Karpas-422 (cell line): ENCODE data around the gene ATAD3A. TPM values are rescaled to one million over a fixed set of nuclear protein-coding genes. Genes with fewer than 3 reads are reported as not detected.
"Not testable (repeated sequence)": the region's sequence is repeated elsewhere in the genome, so short reads cannot be mapped to it uniquely, and the experiment has no call there.

Source experiments
- DNase-seq: peaks from one replicate; pipeline ENCODE4 v3.0.0-alpha.2; 2015
- H2AFZ ChIP-seq: fragments of 200-600 bp; sonication (generic); 2 replicates; pipeline ENCODE4 v1.6.1; 2014; ENCODE audit warnings: antibody characterized with exemption, low read length, mixed read lengths
- H3K27ac ChIP-seq: fragments of 200-600 bp; sonication (generic); 2 replicates; pipeline ENCODE4 v1.5.1; 2014; ENCODE audit warnings: mild to moderate bottlenecking, low read length, moderate library complexity
- H3K27me3 ChIP-seq: fragments of 200-600 bp; sonication (generic); 2 replicates; pipeline ENCODE4 v1.6.1; 2014; ENCODE audit warnings: low read length, mixed read lengths
- H3K36me3 ChIP-seq: fragments of 200-600 bp; sonication (generic); 2 replicates; pipeline ENCODE4 v1.6.1; 2014; ENCODE audit warnings: low read length, mixed read lengths; ENCODE audit not compliant: insufficient read depth
- H3K4me1 ChIP-seq: fragments of 200-600 bp; sonication (generic); 2 replicates; pipeline ENCODE4 v1.6.1; 2014; ENCODE audit warnings: mild to moderate bottlenecking, low read length, mixed read lengths
- H3K4me2 ChIP-seq: fragments of 200-600 bp; sonication (generic); 2 replicates; pipeline ENCODE4 v1.6.1; 2014; ENCODE audit warnings: low read length, low read depth, mild to moderate bottlenecking; ENCODE audit not compliant: poor library complexity, severe bottlenecking
- H3K4me3 ChIP-seq: fragments of 200-600 bp; sonication (generic); 2 replicates; pipeline ENCODE4 v1.5.1; 2014; ENCODE audit warnings: mild to moderate bottlenecking, antibody characterized with exemption, low read length, mixed read lengths
- H3K79me2 ChIP-seq: fragments of 200-600 bp; sonication (generic); 2 replicates; pipeline ENCODE4 v1.6.1; 2014; ENCODE audit warnings: mild to moderate bottlenecking, low read length, mixed read lengths
- H3K9ac ChIP-seq: fragments of 200-600 bp; sonication (generic); 2 replicates; pipeline ENCODE4 v1.6.0; 2014; ENCODE audit warnings: low read length
- H3K9me2 ChIP-seq: fragments of 200-600 bp; sonication (generic), shearing (Covaris generic); replicated peaks from 2 replicates; pipeline ENCODE4 v1.6.0; 2014; ENCODE audit warnings: mild to moderate bottlenecking, low read length, moderate library complexity; ENCODE audit not compliant: insufficient read depth
- H3K9me3 ChIP-seq: fragments of 300-700, 200-600 bp; sonication (generic); 2 replicates; pipeline ENCODE4 v1.6.1; 2014; ENCODE audit warnings: low read length, mixed read lengths
- H4K20me1 ChIP-seq: fragments of 200-600 bp; sonication (generic); 2 replicates; pipeline ENCODE4 v1.6.1; 2014; ENCODE audit warnings: mild to moderate bottlenecking, antibody characterized with exemption, low read length, low read depth; ENCODE audit not compliant: insufficient read depth
- total RNA-seq: library from RNA; depleted of rRNA; stranded (reverse); fragments of >200 nt; shearing (Covaris generic); gene quantifications from 2 replicates; pipeline ENCODE4 v1.2.3, GENCODE V29; 2014; ENCODE audit warnings: low replicate concordance; rRNA removed

The ATAD3A gene
- 12.5 and 52.1 TPM in 2 replicates for total RNA-seq

DNA sequence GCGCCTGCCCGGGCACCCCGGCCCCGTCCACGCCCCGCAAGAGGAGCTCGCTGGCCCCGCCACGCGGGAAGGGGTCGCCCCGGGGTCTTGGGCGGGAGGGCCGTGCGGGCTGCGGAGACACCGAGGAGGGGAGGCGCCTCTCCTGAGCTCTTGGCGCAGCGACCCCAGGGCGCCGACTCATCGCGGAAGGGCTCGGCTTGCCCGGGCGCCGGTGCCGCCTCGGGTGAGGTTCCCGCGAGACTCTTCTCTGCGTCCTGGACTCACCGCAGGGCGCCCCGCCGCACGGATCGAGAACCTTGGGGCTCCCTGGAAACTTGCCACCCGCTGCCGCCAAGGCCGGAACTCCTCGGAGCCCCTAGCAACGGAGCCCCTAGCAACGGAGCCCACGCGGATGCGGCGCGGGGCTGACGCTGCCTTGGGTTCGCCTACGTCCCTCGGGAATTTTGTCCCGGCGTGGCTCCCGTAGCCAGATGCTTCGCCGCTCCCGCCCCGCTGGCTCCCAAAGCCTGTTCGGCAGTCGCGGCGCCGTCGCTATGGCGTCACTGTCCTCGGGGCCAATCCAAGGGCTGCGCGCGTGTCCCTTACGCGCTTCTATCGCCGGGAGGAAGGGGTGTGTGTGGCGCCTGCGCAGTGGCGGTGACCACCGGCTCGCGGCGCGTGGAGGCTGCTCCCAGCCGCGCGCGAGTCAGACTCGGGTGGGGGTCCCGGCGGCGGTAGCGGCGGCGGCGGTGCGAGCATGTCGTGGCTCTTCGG, at the start of gene ATAD3A:
TSS of gene ATAD3A (plus strand) at position 630 of the 753 bp plus-strand sequence. CDS start at position 737, 107 bp downstream.
- peaks cover 25% of the 10 kb centered on the region for H3K79me2 ChIP-seq
- H3K4me2 ChIP-seq: peak within 1 kb of the TSS; percentile 98
- no peaks in the 10 kb centered on the region for H3K9me2 ChIP-seq
- peak within 1 kb of the TSS; percentile 93 for H3K9ac ChIP-seq
- H3K36me3 ChIP-seq: peaks cover 7% of the 10 kb centered on the region
- peak within 1 kb of the TSS; percentile 80 for H3K27ac ChIP-seq
- H2AFZ ChIP-seq: peak within 1 kb of the TSS; percentile 38; the same call in 1 of the 2 replicates
- 0 out of 2 replicates have a peak, but pooled peaks cover 3% of the 10 kb centered on the region for H4K20me1 ChIP-seq
- no peaks in the 10 kb centered on the region for H3K27me3 ChIP-seq
- H3K4me1 ChIP-seq: peaks cover 14% of the 10 kb centered on the region
- peak; percentile 98 for DNase-seq
- H3K4me3 ChIP-seq: peak within 1 kb of the TSS; percentile 89
- H3K9me3 ChIP-seq: no peaks in the 10 kb centered on the region; the same call in 1 of the 2 replicates

GRCh38 chr1:1462318-1462966, 49.5 kb upstream of the ATAD3A start:
- Histone ChIP-seq H3K79me2 (no peaks in the 10 kb centered on the region), H3K9me2 (no peaks in the 10 kb centered on the region), H3K27ac (no peak overlapping the region), H4K20me1 (no peaks in the 10 kb centered on the region), H3K4me3 (no peak overlapping the region), H3K9ac (no peak overlapping the region), H3K36me3 (no peaks in the 10 kb centered on the region), H3K9me3 (no peaks in the 10 kb centered on the region), H2AFZ (no peak overlapping the region), H3K4me1 (no peaks in the 10 kb centered on the region; the same call in 1 of the 2 replicates), H3K4me2 (peak overlapping the region; percentile 15), H3K27me3 (no peaks in the 10 kb centered on the region)
- peak; percentile 65 for DNase-seq

DNA sequence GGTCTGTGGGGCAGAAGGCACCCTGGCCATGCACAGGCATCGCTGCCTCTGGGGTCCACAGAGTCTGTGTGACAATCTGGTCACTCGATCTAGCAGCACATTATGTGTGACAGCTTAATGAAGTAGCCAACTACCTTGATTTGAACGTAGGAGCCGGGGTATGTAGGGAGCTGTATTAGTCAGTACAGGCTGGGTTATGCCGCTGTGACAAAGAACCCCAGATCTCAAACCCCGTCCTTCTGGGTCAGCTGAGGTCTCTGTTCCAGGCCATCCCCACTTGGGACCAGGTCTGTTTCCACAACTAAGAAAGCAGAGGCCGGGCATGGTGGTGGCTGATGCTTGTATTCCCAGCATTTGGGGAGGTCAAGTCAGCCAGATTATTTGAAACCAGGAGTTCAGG, 48.6 kb upstream of the ATAD3A start:
- Histone ChIP-seq H3K4me3 (no peak overlapping the region), H3K27me3 (no peaks in the 10 kb centered on the region), H3K9me2 (no peaks in the 10 kb centered on the region), H3K79me2 (no peaks in the 10 kb centered on the region), H3K27ac (no peak overlapping the region), H3K4me2 (no peak overlapping the region), H2AFZ (no peak overlapping the region), H3K9me3 (no peaks in the 10 kb centered on the region), H3K4me1 (no peaks in the 10 kb centered on the region; the same call in 1 of the 2 replicates), H3K36me3 (no peaks in the 10 kb centered on the region), H4K20me1 (no peaks in the 10 kb centered on the region), H3K9ac (no peak overlapping the region)
- DNase-seq: no peak

GRCh38 chr1:1468196-1468985, 43.6 kb upstream of the ATAD3A start:
- DNase-seq, H3K27ac ChIP-seq, H2AFZ ChIP-seq: not testable (repeated sequence)

DNA sequence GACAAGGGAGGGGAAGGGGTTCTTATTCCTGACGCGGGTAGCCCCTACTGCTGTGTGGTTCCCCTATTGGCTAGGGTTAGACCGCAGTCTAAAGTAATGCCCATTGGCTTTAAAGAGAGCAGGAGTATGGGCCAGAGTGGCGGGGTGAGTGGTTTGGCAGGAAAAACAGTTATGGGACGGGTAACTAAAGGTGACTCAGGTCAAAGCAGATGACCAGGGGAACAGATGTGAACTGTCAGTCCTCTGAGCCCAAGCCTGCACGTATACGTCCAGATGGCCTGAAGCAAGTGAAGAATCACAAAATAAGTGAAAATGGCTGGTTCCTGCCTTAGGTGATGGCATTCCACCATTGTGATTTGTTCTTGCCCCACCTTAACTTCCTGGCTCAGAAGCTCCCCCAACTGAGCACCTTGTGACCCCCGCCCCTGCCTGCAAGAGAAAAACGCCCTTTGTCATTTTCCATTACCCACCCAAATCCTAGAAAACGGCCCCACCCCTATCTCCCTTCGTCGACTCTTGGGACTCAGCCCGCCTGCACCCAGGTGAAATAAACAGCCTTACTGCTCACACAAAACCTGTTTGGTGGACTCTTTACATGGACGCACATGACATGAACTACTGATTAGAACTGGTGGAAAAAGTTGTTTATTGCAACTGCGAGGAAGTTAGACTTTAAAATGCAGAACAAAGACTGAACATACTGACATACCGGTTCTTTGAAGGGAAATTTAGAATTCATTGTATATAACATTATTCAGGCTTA, 41.2 kb upstream of the ATAD3A start:
- DNase-seq: peak; percentile 77
- peak overlapping the region; percentile 77 for H3K27ac ChIP-seq
- H3K4me3 ChIP-seq: peak overlapping the region; percentile 80
- no peaks in the 10 kb centered on the region for H3K9me3 ChIP-seq
- no peaks in the 10 kb centered on the region for H3K9me2 ChIP-seq
- no peaks in the 10 kb centered on the region for H3K27me3 ChIP-seq
- peaks cover 23% of the 10 kb centered on the region for H3K4me1 ChIP-seq
- H3K4me2 ChIP-seq: peak overlapping the region; percentile 87
- no peaks in the 10 kb centered on the region for H3K36me3 ChIP-seq
- H4K20me1 ChIP-seq: peaks cover 15% of the 10 kb centered on the region
- H3K9ac ChIP-seq: peak overlapping the region; percentile 81
- peak overlapping the region; percentile 70 for H2AFZ ChIP-seq
- H3K79me2 ChIP-seq: peaks cover 27% of the 10 kb centered on the region

More at GRCh38 chr1:1468196-1468985, 43.6 kb upstream of the ATAD3A start:
- not testable (repeated sequence) for H3K27me3 ChIP-seq, H3K36me3 ChIP-seq, H4K20me1 ChIP-seq, H3K9me3 ChIP-seq, H3K4me3 ChIP-seq, H3K9me2 ChIP-seq, H3K9ac ChIP-seq, H3K4me2 ChIP-seq
- Histone ChIP-seq H3K79me2 (peaks cover 15% of the 10 kb centered on the region), H3K4me1 (peaks cover 20% of the 10 kb centered on the region)

GRCh38 chr1:1471389-1472052, 40.4 kb upstream of the ATAD3A start, which contains the start of gene ATAD3B:
ATAD3B (plus strand) TSS chr1:1471765; CDS start chr1:1471885, 120 bp downstream.
- peak; percentile 97 for DNase-seq
- peak within 1 kb of the TSS; percentile 70 for H2AFZ ChIP-seq
- peak within 1 kb of the TSS; percentile 80 for H3K4me3 ChIP-seq
- no peaks in the 10 kb centered on the region for H3K9me2 ChIP-seq
- peaks cover 23% of the 10 kb centered on the region for H3K4me1 ChIP-seq
- H3K4me2 ChIP-seq: peak within 1 kb of the TSS; percentile 87
- H3K36me3 ChIP-seq: no peaks in the 10 kb centered on the region
- H3K9me3 ChIP-seq: no peaks in the 10 kb centered on the region
- H3K79me2 ChIP-seq: peaks cover 27% of the 10 kb centered on the region
- H4K20me1 ChIP-seq: peaks cover 15% of the 10 kb centered on the region
- peak within 1 kb of the TSS; percentile 81 for H3K9ac ChIP-seq
- H3K27me3 ChIP-seq: no peaks in the 10 kb centered on the region
- peak within 1 kb of the TSS; percentile 77 for H3K27ac ChIP-seq
